Motor neuron (in vitro differentiated cells): ENCODE measurements around the gene IFT22. TPM values are rescaled to one million over a fixed set of nuclear protein-coding genes. Genes with fewer than 3 reads are reported as not detected.
"Not testable (repeated sequence)": the region's sequence is repeated elsewhere in the genome, so short reads cannot be mapped to it uniquely, and the experiment has no call there.

Experiments used
- ATAC-seq, 8 experiments: fragments of 200-7000 bp; cut with Tn5 transposase; replicated peaks in 6 of 8; 2 replicates each; pipeline ENCODE4 v1.8.0; 2021; ENCODE audit warnings: mild to moderate bottlenecking in 8 of 8, moderate library complexity in 8 of 8
- H3K27ac ChIP-seq, 2 donors: fragments of 250-450 bp; sonication (Bioruptor Pico); 2 replicates each; pipeline ENCODE4 v1.9.0; 2021; ENCODE audit warnings: antibody characterized with exemption in 2 of 2, mild to moderate bottlenecking in 2 of 2, moderate library complexity in 1 of 2
- H3K4me1 ChIP-seq, 2 donors: fragments of 250-450 bp; sonication (Bioruptor Pico); replicated peaks in 1 of 2; 2 replicates each; pipeline ENCODE4 v1.6.1; 2021; ENCODE audit warnings: antibody characterized with exemption in 2 of 2, mild to moderate bottlenecking in 2 of 2, moderate library complexity in 1 of 2
- H3K4me3 ChIP-seq, 5 donors: fragments of 250-450 bp; sonication (Bioruptor Pico); 2 replicates each; pipeline ENCODE4 v1.9.0; 2021; ENCODE audit warnings: antibody characterized with exemption in 5 of 5, mild to moderate bottlenecking in 5 of 5, moderate library complexity in 4 of 5
- WGBS, 10 experiments: fragments of 450-650 bp; shearing (Covaris generic); methylation state at CpG; one replicate each; pipeline ENCODE4 v1.0.0; 2022; 5-methylcytosine and 5-hydroxymethylcytosine counted together
- in situ Hi-C, 9 experiments: fragments of 400-800 bp; cut with MboI; loops; one replicate each; pipeline ENCODE4 v1.15.0; 2021; ENCODE audit warnings: low sequenced_read_pairs in 9 of 9, low pct_unique_long_range_greater_than_20kb in 2 of 9; ENCODE audit not compliant: unreplicated experiment in 9 of 9
- total RNA-seq, 8 experiments: library from RNA; unstranded; fragments of 300-600 nt; gene quantifications; 2 replicates each; pipeline versions ENCODE4 v1.2.3 to v1.2.4, GENCODE V29; 2022

Gene IFT22
- total RNA-seq, 8 experiments from 2014 or later: 17.9 to 94.9 (median 33.5) TPM

GRCh38 chr7:101348456-101349067 is 26.9 kb upstream of the IFT22 start:
- not testable (repeated sequence) for H3K4me1 ChIP-seq, H3K4me3 ChIP-seq, ATAC-seq, H3K27ac ChIP-seq
- 100% methylated on average over 1 of the region's 32 CpGs; no CpG with 5 or more reads in 9 of the 10 experiments for WGBS, 10 experiments
- in situ Hi-C loops: loop anchor here in 1 of 9 experiments (25.0 kb wide), 1 partner anchor 914 kb away; no protein-coding TSS in a partner anchor

DNA sequence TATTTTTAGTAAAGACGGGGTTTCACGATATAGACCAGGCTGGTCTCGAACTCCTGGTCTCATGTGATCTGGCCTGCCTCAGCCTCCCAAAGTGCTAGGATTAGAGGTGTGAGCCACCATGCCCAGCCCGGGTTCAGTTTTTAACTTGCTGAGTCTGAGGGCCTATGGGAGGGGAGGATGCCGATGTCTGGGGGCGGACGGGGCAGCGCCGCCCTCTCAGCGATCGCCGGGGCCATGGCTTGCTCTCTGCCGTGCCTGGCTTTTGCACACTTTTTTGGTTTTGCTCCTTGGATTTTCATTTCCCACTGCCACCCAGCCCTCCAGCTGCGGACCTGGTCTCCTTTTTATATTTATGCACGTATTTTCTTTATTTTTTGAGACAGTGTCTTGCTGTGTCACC is 25.9 kb upstream of the IFT22 start:
- no peak for ATAC-seq
- in situ Hi-C loops: loop anchor here in 1 of 9 experiments (25.0 kb wide), 1 partner anchor 915 kb away; no protein-coding TSS in a partner anchor
- WGBS, 10 experiments: 58 to 100% (median 83%) methylated on average over 1 to 11 of the region's 15 CpGs; no CpG with 5 or more reads in 2 of the 10 experiments
- H3K4me3 ChIP-seq: no peak overlapping the region
- H3K27ac ChIP-seq: no peak overlapping the region
- no peaks in the 10 kb centered on the region for H3K4me1 ChIP-seq

GRCh38 chr7:101342892-101343291 is 21.3 kb upstream of the IFT22 start:
- WGBS, 10 experiments: 0 to 93% (median 86%) methylated on average over 1 to 4 of the region's 7 CpGs; no CpG with 5 or more reads in 4 of the 10 experiments
- in situ Hi-C loops: loop anchor here in 1 of 9 experiments (25.0 kb wide), 1 partner anchor 919 kb away; no protein-coding TSS in a partner anchor
- no peaks in the 10 kb centered on the region for H3K4me1 ChIP-seq
- H3K4me3 ChIP-seq: no peak overlapping the region
- no peak overlapping the region for H3K27ac ChIP-seq
- ATAC-seq: no peak

DNA sequence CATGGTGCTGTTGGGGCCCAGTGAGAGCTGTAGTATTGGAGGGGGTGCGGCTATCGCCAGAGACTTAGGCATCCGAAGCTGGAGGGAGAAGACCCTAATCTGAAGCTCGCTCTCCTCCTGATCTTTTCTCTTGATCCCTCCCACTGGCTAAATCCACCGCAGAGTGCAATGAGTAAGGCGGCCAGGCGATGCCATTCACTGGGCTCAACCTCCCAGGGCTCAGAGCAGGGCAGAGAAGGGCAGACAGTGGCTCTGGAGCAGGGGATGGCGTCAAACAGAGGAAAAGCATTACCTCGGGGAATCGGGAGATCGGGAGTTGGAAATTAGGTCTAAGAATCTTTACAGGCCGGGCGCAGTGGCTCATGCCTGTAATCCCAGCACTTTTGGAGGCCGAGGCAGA is 18.8 kb upstream of the IFT22 start:
- no peaks in the 10 kb centered on the region for H3K4me1 ChIP-seq
- in situ Hi-C loops: loop anchor here in 1 of 9 experiments (25.0 kb wide), 1 partner anchor 922 kb away; no protein-coding TSS in a partner anchor
- no peak overlapping the region for H3K4me3 ChIP-seq
- no peak for ATAC-seq
- no peak overlapping the region for H3K27ac ChIP-seq
- WGBS, 10 experiments: 60 to 97% (median 83%) methylated on average over 1 to 9 of the region's 14 CpGs; no CpG with 5 or more reads in 3 of the 10 experiments

DNA sequence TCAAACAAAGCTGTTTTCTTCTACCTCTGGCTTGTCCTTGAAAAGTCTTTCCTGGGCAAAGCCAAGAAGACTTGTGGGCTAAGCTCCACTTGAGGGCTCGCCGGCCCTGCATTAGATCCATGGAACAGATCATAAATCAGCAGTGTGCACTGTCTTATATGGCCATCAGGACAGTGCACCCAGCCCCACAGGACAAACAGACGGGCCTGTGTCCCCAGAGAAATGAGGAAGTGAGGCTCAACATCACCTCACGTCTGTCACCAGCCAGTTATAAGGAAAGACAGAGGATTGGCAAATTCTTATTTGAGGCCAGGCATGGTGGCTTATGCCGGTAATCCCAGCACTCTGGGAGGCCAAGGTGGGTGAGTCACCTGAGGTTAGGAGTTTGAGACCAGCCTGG is 12.3 kb upstream of the IFT22 start:
- in situ Hi-C loops: loop anchor here in 1 of 9 experiments (25.0 kb wide), 1 partner anchor 928 kb away; no protein-coding TSS in a partner anchor
- no peak for ATAC-seq

DNA sequence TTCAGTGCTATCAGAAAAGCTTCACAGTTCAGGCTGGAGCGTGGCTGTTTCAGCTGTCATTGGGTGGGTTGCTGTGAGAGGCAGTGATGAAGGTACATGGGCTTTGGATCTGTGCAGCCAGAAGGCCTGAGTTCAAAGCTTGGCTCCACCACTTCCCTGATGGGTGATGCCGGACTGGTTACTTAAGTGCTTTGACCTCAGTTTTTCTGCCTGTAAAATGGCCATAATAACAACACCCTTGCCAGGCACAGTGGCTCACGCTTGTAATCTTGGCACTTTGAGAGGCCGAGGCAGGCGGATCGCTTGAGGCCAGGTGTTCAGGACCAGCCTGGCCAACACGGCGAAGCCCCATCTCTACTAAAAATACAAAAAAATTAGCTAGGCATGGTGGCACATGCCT is 10.4 kb upstream of the IFT22 start:
- ATAC-seq: no peak
- WGBS, 10 experiments: 0 to 100% (median 81%) methylated on average over 1 to 7 of the region's 8 CpGs; no CpG with 5 or more reads in 4 of the 10 experiments
- Histone ChIP-seq H3K27ac (no peak overlapping the region), H3K4me3 (no peak overlapping the region), H3K4me1 (no peaks in the 10 kb centered on the region)
- in situ Hi-C loops: loop anchor here in 1 of 9 experiments (25.0 kb wide), 1 partner anchor 930 kb away; no protein-coding TSS in a partner anchor

More for the DNA sequence above, 12.3 kb upstream of the IFT22 start:
- Histone ChIP-seq H3K4me1 (no peaks in the 10 kb centered on the region), H3K4me3 (no peak overlapping the region), H3K27ac (no peak overlapping the region)
- 0 to 100% (median 78%) methylated on average over 1 to 3 of the region's 5 CpGs; no CpG with 5 or more reads in 6 of the 10 experiments for WGBS, 10 experiments

DNA sequence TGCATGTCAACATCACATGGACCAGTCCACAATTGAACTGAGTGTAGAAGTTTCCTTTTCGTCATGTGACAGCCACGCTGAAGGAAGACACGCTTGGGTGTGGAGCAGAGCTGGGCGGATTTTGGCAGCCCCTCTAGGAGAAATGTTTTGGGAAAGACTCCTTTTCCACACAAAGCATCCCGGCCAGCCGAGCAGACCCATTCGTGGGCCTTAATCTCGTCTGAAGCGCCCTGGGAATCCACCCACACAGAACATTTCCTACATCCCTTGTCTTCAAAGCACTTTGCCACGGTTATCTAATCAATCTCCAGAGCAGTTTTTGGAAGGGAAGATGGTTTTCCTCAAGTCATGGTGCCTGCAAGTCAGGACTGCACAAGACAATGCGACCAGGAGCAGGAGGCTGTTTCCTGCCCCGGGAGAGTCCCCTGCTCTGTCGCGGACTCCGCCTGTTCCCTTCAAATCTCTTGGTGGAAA is 8.4 kb upstream of the IFT22 start:
- in situ Hi-C loops: loop anchor here in 1 of 9 experiments (25.0 kb wide), 1 partner anchor 932 kb away; no protein-coding TSS in a partner anchor
- H3K27ac ChIP-seq: no peak overlapping the region
- no peaks in the 10 kb centered on the region for H3K4me1 ChIP-seq
- H3K4me3 ChIP-seq: no peak overlapping the region
- no peak for ATAC-seq
- 25 to 90% (median 78%) methylated on average over 4 to 15 of the region's 15 CpGs; no CpG with 5 or more reads in 3 of the 10 experiments for WGBS, 10 experiments

DNA sequence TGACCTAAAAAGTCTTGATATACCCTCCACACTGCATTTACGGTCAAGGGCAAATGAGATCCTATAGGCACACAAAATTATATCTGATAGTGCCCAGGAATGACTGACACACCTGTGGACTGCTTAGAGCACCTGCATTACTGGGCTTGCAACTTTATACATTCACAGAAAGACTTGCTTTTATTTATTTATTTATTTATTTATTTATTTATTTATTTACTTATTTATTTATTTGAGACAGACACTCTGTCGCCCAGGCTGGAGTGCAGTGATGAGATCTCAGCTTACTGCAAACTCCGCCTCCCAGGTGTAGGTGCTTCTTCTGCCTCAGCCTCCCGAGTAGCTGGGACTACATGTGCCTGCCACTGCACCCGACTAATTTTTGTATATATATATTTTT is 6.5 kb upstream of the IFT22 start:
- no peaks in the 10 kb centered on the region for H3K4me1 ChIP-seq
- no peak overlapping the region for H3K4me3 ChIP-seq
- ATAC-seq: no peak
- 27 to 100% (median 85%) methylated on average over 1 to 4 of the region's 5 CpGs for WGBS, 10 experiments
- no peak overlapping the region for H3K27ac ChIP-seq
- in situ Hi-C loops: loop anchor here in 1 of 9 experiments (25.0 kb wide), 1 partner anchor 934 kb away; no protein-coding TSS in a partner anchor

DNA sequence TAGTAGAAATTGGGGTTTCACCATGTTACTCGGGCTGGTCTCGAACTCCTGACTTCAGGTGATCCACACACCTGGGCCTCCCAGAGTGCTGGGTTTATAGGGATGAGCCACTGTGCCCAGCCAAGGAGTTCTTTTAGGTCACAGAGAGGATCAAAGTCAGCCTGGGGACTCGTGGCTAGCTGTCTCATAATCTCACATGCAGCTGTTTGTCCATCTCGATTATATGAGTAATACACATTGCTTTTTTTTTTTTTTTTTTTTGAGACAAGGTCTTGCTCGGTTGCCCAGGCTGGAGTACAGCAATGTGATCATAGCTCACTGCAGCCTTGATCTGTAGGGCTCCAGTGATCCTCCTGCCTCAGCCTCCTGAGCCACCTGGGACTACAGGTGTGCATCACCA is 2.2 kb downstream of the IFT22 start:
- in situ Hi-C loops: no loop called here
- no peak overlapping the region for H3K4me3 ChIP-seq
- no peak for ATAC-seq
- H3K4me1 ChIP-seq: peaks cover 10 to 11% of the 10 kb centered on the region in 2 donors
- 0 to 100% (median 80%) methylated on average over 2 to 4 of the region's 5 CpGs; no CpG with 5 or more reads in 3 of the 10 experiments for WGBS, 10 experiments
- H3K27ac ChIP-seq: no peak overlapping the region

GRCh38 chr7:101315336-101315735 is 6.3 kb downstream of the IFT22 start:
- in situ Hi-C loops: no loop called here
- Histone ChIP-seq H3K27ac (no peak overlapping the region), H3K4me1 (no peaks in the 10 kb centered on the region), H3K4me3 (no peak overlapping the region)
- 0 to 13% (median 0%) methylated on average over 1 of the region's 1 CpG; no CpG with 5 or more reads in 4 of the 10 experiments for WGBS, 10 experiments
- peak in 3 of 8 experiments; percentile 53 to 77 (median 67) for ATAC-seq

- H3K4me1 ChIP-seq: peaks cover 0 to 6% of the 10 kb centered on the region in 2 donors
- peak overlapping the region; percentile 28 to 42 (median 39) for H3K4me3 ChIP-seq
- in situ Hi-C loops: no loop called here
- WGBS, 10 experiments: 0% methylated on average over 5 of the region's 62 CpGs; no CpG with 5 or more reads in 9 of the 10 experiments
- H3K27ac ChIP-seq: peak overlapping the region; percentile 32 to 71
- peak; percentile 81 to 90 (median 86) for ATAC-seq
Observed at GRCh38 chr7:101308245-101309085, 13.1 kb downstream of the IFT22 start.

- Histone ChIP-seq H3K4me3 (no peak overlapping the region), H3K27ac (no peak overlapping the region), H3K4me1 (peaks cover 0 to 6% of the 10 kb centered on the region in 2 donors)
- ATAC-seq: no peak
- whole genome bisulfite sequencing, 10 experiments: 70 to 100% (median 86%) methylated on average over 2 to 7 of the region's 9 CpGs; no CpG with 5 or more reads in 2 of the 10 experiments
- in situ Hi-C loops: no loop called here
Observed at GRCh38 chr7:101306307-101306706, 15.3 kb downstream of the IFT22 start.
